GM10847 (cell line): ENCODE data around the gene ASB15.

Source experiments
- POLR2A ChIP-seq: IDR thresholded peaks from 2 replicates; pipeline ENCODE4 v1.6.1; 2011; ENCODE audit not compliant: insufficient read length; ENCODE audit errors: extremely low read depth

The ASB15 gene

DNA sequence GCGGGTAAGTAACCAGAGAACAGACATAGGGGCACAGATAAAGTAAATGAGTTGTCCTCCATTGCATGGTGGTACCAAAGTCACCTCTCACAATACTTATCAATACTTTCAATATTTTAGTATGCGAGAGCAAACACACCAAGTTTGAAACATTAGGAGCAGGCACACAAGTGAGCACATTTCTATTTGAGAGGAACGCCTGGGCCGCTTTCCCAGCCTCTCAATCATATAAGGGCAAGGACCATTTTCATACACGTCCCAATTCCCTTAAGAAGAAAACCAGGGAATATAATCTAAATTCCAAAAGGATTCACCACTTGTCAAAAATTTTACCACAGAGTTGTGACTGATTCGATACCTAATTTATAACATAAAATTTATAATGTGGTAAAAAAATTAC is 61.6 kb downstream of the ASB15 start:
- no peak for TF ChIP-seq POLR2A

DNA sequence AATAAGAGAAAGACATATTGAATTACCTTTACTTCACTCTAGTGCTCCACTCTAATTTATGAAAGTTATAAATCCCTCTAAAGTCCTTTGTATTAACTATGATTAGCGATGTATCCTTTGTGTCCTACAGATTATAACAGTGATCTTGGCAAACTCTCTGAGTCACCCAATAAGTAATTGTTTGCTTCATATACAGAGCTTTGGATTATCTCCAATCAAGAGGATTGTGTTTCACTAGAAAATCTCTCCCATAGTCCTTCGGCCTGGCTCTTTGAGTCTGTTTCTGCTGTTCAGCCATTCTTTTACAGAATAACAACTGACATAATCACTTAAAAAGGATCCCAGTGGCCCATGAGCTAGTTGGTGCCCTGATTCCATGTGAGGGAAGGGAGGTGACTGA is 63.5 kb downstream of the ASB15 start:
- TF ChIP-seq POLR2A: no peak

DNA sequence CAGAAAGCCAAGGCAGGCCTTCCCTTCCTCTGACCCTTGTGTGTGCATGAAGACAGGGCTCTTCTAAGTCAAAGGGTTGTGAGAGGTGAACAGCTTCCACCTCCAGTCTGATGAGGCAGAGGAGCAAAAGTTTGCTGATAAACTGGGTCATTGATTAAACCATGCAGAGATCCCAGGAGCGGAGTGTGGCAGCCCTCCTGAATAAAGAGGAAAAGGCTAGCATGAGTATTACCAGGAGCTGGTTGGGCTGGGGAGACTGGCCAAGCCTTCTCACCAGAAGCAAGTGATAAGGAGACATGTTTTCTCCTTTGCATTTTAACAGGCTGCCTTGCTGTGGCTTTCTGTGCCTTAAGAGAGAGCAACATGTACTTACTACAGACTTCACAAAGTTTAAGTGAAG is 64.3 kb downstream of the ASB15 start:
- TF ChIP-seq POLR2A: no peak

DNA sequence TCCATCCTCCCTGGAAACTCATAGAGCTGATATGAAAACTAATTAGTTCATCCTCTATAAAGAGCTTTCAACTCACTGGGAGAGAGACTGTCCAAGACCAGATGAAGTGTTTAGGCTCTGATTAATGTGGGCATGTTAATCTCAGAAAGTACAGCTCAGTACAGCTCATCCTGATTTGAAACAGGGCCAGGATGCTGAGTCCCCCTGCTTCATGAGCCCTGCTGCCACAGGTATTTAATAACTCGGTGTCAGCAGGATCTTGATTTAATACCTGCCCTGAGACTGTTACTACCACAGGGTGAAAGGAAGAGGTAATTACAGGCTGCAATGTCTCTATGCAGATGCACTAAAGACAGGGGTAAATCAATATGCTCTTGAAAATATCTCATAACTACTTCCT is 64.9 kb downstream of the ASB15 start:
- no peak for TF ChIP-seq POLR2A

DNA sequence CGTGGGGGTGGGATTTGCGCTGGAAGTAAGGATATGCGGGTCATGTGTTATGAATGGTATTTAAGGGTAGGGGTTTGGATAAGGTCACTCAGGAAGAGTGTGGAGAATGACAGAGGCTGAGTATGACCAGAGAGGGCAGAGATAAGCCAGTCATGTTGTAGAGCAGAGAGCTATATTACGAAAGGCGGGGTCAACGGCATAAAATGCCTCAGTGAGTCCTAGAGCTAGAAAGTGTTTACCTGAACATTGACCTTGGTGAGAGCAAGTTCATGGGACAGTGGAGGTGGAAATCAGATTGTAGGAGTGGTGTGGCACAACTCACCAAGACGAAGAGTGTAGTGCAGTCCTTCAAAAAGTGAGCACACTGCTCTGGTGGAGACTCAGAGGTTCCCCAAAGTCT is 67.9 kb downstream of the ASB15 start:
- TF ChIP-seq POLR2A: no peak

DNA sequence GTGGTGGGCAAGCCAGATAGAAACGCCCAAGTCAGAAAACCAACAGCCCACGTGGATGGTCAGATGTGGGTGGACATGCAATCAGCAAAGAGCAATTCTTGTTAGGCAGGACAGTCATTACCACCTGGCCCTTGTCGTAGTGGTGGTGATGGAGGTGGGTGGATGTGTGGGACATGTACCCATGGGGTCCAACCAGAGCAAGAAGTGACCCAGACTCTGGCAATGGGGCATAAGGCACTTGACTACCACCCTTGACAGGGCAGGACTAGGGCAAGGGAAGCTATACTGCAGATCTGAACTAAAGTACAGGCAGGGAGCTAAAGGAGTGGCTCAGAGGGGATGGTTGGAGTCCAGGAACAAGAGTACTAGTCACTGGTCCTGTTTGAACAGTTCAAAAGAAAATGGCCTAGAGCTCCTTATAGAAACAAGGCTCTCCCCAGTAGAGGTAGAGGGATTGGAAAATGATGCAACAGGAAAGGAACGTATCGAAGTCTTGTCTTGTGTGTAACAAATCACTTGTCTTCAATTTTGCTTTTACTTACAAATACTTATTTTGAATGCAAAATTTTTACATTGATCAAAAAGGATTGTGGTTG is 71.6 kb downstream of the ASB15 start:
- TF ChIP-seq POLR2A: no peak

DNA sequence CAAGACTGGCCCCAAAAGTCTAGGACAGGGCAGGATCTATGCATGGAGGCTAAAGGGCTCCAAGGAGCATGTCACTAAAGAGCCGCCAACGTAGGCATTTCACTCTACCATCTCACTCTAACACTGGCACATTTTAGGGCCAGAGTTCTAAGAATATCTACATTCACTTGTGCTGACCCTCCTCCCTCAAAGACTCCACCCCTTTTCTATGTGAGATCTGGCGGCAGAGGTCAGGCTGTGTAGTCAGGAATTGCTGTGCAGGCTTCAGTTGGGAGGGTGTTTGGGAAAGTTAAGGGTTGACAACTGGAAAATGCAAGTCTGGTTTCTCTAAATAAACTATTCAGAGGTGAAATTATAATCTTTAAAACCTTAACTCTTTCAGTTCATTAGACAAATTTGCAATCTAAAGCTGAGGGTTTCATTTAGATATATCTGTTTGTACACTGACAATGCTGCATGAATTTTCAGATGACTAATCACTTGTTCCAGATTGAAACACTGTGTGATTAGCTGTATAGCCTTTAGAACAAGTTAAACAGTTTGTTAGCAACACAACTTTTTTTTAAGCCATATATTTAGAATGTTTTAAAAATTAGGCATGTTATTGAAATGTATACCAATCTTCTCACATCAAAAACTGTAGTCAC is 72.3 kb downstream of the ASB15 start:
- no peak for TF ChIP-seq POLR2A

DNA sequence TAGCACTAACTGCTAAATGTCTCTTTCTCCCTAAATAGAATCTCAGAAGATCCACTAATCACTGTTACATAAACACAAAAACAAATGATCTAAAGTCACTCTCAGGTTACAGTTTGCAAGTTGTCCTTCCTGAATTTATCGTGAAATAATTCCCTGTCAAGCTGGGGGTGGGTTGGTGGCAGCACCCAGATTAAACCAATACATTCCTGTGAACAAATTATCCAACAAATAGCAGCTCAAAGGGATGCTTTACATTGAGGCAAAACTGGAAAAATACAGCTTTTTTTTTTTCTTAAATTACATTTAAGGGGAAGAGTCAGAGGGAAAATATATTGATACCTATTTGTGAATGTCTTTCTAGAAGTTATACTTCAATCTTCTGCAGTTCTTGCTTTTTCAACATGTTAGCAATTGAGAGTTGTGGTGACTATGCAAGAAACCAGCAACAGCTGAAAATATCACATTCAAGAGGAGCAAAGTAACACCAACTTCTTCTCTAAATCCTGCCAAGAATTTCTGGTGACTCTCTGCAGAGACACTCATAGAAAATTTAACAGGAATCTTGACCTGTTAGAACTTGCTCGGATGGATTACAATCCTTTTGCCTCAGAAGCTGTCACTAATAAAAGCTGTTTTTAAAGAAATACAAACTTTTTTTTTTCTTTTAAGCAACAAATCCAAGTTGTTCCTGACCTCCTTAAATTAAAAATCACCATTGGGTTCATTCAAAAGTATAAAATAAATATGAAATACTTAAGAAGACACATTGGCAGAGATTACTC is 73.0 kb downstream of the ASB15 start:
- no peak for TF ChIP-seq POLR2A

DNA sequence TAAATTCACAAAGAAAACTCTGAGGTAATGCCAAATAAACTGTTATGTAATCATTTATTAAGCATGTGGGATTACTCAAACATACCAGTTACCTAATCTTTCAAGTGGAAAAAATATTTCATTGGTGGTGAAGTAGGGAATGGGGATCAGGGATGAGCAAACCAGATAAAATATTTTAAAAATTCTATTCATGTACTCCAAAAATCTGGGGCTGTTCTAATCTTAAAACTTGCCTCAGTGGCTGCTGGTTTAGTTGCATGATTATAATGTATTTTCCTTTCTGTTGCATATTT is 73.5 kb downstream of the ASB15 start:
- no peak for TF ChIP-seq POLR2A

DNA sequence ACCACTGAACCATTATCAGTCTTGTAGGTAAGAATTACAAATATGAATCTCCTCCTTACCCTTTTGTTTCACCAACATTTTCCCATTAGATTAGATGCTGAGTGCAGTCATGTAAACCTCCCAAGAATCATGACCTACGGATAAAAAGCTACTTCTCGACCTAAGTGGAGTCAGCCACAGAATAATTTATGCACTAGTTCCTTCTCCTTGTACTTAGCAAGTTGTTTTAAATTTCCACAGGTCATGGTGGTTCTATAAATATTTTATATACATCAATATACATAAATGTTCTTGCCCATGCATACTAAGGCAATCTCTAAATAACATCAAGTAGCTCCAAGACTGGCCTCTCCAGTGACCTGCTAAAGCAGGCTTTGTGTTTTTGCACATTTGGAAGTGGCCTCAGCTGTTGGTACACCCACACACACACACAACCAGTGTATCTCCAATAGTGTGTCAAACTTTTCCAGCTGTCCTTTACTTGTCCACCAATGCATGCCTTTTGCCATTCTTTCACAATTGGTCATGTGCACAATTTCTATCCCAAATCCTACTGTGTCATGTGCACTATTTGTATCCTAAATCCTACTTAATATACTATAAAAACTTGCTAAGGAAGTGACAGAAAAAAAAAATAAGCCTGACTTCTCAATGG is 75.6 kb downstream of the ASB15 start:
- no peak for TF ChIP-seq POLR2A

DNA sequence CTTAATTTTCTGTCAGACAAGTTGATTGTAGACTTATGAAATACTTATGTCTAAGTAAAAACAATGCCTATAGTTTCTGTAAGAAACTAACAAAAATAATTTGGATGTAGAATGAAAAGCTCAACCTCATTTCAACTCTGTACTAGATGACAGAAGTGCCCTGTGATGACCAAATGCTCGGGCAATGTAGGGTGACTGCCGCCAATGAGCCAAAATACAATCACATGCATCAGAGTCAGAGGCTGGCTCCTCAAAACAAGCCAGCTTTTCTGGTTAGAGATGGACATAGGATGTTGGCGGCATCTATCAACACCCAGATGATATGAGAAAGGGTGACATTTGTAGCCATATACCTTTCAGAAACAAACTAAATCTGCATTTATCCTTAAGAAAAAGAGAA is 78.0 kb downstream of the ASB15 start:
- TF ChIP-seq POLR2A: no peak

DNA sequence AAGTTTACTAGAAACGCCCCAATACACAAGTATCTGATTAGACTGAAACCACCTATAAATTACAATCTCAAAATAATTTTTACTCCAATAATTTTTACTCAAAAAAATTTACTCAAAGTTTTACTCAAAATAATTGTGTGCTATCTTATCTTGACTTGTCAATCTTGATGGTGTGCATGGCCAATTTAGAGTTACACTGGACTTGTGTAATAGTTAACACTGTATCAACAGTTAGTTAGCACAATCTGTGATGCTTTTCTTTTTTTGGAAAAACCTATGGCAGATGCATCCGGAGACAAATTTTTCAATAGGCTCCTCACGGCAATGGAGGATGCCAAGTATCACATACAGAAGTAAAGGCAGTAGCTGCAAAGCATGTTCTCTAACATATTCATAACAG is 79.0 kb downstream of the ASB15 start:
- no peak for TF ChIP-seq POLR2A

DNA sequence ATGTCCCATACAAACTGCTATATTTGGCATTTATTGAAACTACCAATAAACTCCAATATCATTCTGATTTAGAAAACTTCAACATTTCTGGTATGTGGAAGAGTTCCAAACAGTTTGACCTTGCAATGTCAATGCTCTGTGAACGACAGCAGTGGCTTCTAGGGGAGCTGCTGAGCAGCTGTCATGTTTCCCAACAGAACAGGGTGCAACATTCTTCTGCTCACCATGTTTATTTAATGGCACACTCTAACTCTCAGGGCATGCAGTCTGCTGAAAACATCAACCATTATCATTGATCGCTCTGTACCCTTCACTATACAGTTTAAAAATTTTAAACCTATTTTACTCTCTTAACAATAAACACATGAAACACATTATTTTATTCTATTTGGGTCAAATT is 79.9 kb downstream of the ASB15 start:
- no peak for TF ChIP-seq POLR2A

DNA sequence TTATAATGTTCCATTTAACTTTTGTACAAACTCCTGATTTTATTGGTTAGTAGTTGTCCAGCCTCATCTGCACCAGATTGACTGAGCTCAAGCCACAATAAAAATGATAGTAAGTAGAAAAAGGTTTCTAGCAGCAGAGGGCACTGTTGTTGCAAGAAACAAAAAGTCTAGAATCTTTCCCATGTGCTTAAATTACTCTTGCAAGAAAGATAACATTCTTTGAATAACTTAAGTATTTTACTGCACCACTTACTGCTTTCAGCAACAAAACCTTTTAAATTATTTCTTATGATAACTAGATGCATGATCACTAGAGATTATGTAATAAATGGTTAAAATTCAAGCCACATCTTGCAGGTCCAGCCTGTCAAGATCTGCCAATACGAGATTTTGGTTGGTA is 81.1 kb downstream of the ASB15 start:
- no peak for TF ChIP-seq POLR2A

DNA sequence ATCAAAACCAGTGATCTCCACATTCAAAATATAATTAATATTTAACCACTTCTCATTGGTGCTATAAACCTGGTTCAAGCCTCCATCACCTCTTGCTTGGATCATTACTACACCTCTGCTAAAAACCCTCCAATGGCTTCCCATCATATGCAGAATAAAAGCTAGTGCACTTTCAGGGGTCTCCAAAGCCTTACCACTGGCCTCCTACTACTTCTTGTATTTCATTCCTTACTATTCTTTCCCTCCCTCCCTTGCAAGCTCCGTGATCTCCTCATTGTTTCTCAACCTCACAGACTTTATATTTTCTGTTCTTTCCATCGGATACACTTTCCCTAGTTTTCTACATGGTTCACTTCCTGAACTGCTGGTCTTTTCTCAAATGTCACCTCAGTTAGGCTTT is 85.5 kb downstream of the ASB15 start:
- no peak for TF ChIP-seq POLR2A

DNA sequence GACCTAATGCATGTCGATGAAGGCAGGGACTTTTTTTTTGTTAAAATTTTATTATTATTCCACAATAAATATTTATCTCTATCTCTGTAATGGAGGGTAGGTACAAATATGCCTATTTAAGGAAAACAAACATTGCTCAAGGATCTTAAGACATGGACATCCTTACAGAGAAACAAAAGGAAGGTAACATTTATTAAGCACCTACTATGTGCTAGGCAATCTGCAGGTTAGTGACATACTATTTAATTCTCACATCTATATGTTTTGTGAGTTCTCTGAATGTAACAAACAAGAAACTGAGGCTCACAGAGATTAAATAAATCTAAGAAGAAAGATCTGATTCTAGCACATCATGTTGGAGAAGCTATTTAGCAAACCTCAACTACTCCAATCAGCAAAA is 86.1 kb downstream of the ASB15 start:
- no peak for TF ChIP-seq POLR2A
